Measurements from ENCODE around the gene ARHGAP10.

DNA sequence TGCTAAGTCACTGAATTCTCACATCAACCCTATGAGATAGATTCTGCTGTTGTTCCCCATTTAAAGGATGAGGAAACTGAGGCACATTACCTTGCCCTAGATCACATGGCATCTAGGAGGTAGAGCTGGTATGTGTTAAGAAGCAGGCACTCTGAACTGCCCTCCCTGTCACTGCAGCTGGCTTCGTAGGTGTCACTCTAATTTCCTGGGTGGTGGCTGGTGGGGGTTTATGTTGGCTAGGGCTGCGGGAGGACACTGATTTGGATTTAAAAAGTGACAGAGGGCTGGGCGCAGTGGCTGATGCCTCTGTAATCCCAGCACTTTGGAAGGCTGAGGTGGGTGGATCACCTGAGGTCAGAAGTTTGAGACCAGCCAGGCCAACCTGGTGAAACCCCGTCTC lies 93.0 kb downstream of the ARHGAP10 start:
- TF ChIP-seq POLR2A (IDR thresholded peaks at IDR 0.05) (no peak), CTCF (IDR thresholded peaks at IDR 0.05) (no peak)

Data from Peyer's patch (tissue), 4 donors.